ENCODE results near the gene HELZ.

- no peak for TF ChIP-seq CTCF (IDR thresholded peaks at IDR 0.05)
- TF ChIP-seq POLR2A (IDR thresholded peaks at IDR 0.05), result no peak
These were observed 96.6 kb downstream of the HELZ start for GRCh38 chr17:67148352-67148751.
